HG02571 (cell line): ENCODE data around the gene TNNC2.
A peak's percentile ranks its signal among the peaks of the same experiment; 100 is the strongest.
"Not testable (repeated sequence)": the region's sequence is repeated elsewhere in the genome, so short reads cannot be mapped to it uniquely, and the experiment has no call there.

Source experiments
- ATAC-seq: cut with Tn5 transposase; IDR thresholded peaks from one replicate; pipeline ENCODE4 v1.9.1; 2021; ENCODE audit warnings: mild to moderate bottlenecking, moderate library complexity; ENCODE audit not compliant: unreplicated experiment

Gene TNNC2

DNA sequence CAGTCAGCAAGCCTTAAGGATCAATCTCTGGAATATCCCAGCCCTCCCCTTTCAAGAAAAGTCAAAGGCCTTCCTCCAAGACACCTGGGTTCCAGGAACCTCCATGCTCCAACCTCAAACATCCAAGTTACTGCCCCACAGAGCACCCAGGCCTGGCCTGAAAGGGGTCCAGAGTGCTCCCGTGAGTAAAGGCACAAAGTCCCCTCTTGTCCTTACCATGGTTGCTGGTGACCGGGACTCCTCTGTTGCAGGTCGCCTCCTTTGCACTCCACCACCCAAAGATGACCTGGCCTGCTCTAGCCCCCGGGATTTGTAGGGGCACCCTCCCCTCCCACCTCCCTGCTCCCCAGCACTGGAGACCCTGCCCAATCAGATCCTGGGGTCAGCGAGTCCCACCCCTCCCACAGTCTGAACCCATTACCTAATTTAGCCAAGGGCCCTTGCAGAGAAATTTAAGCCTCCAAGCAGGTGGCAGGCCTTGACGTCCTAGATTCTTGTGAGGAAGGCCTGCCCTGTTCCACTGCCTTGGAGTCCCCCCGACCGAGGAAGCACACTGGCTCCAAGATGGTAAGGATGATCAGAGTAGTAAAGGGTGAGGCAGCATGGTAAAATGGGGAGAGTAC lies at the start of gene TNNC2:
Gene TNNC2 (minus strand): TSS at position 283 of the 623 bp plus-strand sequence. CDS start 64 bp downstream, at position 219.
- no peak for ATAC-seq

DNA sequence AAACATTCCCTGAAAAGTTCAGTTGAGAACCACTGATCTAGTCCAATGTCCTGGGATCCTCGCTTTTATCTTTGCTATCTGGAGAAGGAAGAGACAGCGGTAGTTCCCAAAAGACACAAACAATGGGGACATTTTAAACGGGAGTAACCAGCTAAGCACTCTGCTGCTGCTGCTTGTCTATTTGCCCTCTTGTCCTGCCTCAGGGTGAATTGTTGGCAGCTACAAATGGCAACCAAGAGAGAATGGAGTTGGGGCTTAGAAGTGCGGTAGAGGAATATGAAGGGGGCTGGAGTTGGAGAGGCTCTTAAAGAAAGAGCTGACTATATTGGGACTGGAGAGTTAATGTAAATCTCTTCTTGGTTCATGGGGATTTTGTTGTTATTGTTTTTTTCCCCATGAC lies 47.5 kb upstream of the TNNC2 start:
- no peak for ATAC-seq

DNA sequence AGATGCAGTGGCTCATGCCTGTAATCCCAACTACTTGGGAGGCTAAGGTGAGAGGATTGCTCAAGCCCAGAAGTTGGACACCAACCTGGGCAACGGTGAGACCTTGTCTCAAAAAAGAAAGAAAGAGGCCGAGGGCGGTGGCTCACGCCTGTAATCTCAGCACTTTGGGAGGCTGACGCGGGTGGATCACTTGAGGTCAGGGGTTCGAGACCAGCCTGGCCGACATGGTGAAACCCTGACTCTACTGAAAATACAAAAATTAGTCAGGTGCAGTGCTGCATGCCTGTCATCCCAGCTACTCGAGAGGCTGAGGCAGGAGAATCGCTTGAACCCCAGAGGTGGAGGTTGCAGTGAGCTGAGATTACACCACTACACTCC lies 47.0 kb upstream of the TNNC2 start:
- ATAC-seq: not testable (repeated sequence)

DNA sequence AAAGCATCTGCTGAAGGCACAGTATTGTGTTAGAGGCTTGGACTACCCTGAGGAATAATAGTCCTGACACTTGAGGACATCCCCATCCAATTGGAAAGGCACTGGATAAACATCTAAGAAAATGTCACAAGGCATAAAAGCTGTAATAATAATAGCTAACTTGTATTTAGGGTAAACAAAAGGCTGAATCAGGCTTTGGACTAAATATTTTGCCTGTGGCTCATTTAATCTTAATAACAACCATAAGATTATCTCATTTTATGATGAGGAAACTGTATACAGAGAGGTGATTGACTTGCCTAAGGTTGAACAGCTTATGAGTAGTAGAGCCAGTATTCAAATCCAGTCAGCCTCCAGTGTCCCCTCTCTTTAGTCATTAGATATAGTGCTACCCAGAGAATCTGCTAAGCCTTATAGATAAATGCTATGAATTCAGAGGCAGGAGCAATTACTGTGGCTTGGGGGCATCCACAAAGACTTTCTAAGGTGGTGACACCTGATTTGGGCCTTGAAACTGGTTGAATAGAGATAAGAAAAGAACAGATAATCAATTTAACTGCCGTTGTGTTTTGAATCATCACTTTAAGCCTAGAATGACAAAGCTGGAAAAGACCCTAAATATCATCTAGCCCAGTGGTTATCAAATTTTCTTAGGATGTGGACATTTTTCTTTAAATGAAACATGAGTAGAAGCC lies 46.4 kb upstream of the TNNC2 start:
- ATAC-seq: no peak

DNA sequence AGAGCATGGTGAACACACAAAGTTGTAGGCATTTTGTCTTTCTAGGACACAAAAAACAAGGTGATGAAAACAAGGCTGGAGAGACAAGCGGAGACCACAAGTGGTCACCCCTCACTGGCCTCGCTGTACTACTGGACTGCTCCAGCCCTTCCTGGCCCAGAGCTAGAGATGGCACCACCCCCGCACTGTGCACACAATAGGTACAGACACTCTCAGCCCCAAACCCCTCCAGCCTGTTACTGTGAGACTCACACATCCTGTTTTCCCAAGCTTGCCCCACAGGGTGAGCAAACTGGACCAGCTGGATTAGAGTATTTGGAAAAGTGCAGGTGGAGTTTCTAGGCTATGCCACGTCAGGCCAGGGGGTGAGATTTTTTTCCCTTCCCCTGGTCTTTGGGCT lies 45.5 kb upstream of the TNNC2 start:
- no peak for ATAC-seq

DNA sequence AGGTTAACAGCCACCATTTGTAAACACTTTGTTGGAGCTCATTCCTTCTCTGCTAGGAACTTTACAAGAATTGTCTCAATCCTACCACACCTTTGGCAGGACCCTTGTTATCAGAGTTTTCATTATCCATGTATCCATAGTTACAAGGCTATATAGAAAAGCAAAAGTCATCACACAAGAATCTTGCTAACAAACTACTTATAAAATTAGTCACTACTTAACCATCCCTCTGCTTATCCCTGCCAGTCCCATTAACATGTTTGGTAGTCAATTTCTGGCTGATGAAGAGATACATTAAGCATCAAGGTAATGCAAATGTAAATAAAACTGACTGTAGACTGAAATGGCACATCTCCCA lies 40.7 kb upstream of the TNNC2 start:
- ATAC-seq: no peak

DNA sequence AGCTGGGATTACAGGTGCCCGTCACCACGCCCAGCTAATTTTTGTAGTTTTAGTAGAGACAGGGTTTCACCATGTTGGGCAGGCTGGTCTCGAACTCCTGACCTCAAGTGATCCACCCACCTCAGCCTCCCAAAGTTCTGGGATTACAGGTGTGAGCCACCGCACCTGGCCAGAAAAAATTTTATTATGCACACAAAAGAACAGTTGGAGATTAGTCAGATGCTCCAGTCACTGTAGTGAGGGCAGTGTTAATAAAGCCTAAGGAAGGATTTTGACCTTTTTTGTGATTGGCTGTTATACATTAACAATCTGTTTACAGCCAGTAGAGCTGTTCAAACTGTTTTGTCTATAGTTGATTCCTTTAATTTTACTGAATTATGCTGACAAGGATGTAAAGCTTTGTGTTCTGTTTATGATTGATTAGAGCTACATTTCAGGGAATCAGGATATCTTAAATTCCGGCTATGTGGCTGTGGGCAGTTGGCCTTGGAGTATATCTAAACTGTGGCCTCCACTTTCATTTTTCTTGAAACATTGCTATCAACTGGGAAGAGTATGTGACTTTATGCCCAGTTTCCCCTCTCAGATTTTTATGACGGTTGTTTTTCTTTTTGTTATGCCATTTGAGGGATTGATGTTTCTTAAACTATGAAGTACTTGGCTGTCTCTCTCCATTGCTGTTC lies 40.2 kb upstream of the TNNC2 start:
- no peak for ATAC-seq

DNA sequence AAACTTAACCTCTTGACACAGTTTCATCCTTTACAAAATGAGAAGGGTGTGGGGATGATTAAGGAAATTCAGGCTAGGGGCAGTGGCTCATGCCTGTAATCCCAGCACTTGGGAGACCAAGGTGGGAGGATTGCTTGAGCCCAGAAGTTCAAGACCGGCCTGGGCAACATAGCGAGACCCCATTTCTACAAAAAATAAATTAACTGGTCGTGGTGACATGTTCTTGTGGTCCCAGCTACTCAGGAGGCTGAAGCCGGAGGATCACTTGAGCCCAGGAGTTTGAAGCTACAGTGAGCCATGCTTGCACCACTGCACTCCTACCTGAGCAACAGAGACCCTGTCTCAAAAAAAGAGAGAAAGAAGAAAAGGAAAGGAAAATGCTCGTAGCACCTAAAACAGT lies 39.3 kb upstream of the TNNC2 start:
- ATAC-seq: no peak

DNA sequence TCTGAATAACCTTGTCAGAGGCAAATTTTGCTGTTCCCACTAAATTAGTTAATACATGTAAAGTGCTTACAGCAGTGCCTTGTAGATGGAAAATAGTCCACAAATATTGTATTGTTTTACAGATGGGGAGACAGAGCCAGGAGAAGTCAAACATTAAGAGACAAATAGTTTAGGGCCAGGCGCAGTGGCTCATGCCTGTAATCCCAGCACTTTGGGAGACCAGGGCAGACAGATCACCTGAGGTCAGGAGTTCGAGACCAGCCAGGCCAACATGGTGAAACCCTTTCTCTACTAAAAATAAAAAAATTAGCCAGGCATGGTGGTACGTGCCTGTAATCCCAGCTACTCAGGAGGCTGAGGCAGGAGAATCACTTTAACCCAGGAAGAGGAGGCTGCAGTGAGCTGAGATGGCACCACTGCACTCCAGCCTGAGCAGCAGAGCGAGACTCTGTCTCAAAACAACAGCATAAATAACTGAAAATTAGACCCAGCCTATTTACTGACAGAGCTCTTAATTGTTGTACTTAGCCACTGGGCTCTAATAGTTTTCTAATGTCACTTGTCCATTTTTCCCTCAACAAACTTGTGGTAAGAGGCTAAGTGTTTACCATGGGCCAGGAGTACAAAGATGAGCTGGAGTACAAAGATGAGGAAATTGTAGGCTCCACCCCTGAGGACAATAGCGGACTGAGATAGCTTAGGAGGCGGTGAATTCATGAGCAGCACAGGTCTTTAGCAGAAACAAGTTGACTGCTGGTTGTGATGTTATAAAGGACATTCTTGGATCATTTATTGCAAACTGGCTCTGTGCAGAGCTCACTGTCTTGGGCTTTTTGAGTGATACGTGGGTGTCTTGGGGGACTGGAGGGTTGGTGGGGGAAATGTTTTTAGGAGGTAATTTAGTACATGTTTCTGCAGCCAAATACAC lies 36.7 kb upstream of the TNNC2 start:
- ATAC-seq: no peak

DNA sequence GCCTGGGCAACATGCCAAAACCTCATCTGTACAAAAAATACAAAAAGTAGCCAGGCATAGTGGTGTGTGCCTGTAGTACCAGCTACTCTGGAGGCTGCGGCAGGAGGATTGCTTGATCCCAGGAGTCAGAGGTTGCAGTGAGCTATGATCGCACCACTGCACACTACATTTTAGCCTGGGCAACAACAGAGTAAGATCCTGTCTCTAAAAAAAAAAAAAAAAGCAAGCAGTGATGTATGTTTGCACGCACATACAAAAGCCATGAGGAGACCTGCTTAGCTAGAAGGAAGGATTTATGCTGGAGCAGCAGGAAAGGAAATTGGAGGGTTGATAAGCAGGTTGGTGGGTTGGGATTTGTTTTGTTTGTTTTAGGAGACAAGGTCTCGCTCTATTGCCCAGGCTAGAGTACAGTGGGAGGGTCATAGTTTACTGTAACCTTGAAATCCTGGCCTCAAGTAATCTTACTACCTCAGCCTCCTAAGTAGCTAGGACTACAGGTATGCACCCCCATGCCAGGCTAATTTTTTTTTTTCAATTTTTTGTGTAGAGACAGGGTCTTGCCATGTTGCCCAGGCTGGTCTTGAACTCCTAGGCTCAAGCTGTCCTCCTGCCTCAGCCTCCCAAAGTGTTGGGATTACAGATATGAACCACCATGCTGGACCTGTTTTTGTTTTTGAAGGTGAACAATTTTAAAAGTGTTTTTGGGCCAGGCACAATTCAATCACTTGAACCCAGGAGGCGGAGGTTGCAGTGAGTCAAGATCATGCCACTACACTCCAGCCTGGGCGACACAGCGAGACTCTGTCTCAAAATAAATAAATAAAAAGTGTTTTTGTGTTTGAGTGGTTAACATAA lies 34.3 kb upstream of the TNNC2 start:
- ATAC-seq: no peak

DNA sequence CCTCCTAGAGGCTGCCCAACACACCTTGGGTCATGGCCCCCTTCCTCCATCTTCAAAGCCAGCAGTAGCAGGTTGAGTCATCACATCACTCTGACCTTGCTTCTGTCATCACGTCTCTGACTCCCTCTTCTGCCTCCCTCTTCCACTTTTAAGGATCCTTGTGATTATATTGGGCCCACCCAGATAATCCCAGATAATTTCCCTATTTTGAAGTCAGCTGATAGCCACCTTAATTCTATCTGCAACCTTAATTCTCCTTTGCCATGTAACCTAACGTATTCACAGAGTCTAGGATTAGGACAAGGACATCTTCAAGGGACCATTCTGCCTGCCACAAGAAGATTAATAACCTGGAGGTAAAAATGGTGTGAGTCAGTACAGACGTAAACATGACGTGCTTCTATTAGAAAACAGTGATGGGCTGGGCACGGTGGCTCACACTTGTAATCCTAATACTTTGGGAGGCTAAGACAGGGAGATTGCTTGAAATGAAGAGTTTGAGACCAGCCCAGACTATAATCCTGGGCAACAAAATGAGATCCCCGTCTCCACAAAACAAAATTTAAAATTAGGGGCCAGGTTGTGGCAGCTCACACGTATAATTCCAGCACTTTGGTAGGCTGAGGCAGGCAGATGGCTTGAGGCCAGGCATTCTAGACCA lies 33.6 kb upstream of the TNNC2 start:
- no peak for ATAC-seq

DNA sequence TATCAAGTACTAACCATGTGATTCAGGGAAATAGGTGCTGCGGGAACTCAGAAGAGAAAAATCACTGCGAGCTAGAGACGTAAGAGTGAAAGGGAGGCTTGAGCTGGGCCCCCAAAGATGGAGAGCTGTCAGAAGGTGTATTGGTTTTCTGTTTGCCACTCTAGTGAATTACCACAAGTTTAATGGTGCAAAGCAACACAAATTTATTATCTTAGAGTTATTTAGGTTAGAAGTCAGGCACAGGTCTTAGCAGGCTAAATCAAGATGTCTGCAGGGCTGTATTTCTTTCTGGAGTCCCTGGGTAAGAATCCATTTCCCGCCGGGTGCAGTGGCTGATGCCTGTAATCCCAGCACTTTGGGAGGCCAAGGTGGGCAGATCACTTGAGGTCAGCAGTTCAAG lies 32.8 kb upstream of the TNNC2 start:
- ATAC-seq: no peak

DNA sequence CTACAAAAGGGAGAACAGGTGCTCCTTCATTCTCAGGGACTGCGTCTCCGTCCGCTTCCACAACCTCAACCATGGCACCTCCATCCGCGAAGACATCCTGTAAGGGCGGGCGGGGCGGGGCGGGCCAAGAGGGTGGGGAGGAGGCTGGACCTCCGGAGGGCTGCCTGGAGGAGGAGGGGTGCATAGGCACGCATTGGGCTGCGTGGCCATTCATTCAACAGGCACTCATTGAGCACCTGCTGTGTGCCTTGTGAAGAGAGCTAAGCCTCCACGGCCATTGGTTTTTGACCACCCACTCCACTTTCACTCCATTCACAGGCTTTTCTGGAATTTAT lies 30.7 kb upstream of the TNNC2 start:
- no peak for ATAC-seq

DNA sequence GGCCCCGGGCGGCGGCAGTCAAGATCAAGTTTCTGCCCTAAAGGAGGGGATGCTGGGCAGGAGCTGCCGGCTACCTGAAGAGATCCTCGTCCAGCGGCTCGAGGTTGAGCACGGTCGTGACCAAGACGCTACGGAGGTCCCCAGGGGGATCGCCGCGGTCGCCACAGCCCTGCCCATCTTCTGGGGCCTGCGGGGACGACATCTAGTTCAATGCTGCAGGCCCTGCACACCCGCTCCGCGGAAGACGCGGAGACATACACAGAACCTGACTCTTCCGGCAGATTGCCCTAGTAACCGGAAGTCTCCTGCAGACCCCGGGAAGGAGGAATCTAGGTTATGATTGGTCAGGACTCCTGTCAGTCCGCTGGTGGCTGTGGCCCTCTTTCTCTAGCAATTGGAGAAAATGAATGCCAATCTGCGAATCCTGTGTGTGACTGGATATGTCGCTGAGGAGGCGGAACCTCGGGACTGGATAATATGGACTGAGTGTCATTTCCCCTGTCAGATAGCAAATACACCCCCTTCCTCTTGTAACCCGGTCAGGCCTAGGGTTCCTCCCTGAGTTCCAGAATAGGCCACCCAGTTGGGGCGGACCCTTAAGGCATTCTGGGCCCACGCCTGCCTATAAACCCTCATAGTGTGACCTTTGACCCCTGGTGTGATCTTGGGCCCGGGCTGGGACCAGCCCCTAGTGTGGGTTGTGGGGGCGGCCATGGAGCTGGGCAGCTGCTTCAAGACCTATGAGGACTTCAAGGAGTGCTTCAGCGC lies 30.2 kb upstream of the TNNC2 start, which contains the start of the genes ACOT8 and ZSWIM3:
Gene ACOT8 (minus strand): TSS at position 279 of the 768 bp plus-strand sequence. CDS start 77 bp downstream, at position 202.
Gene ZSWIM3 (plus strand): TSS at position 501 of the 768 bp plus-strand sequence. CDS start 212 bp downstream, at position 713.
- ATAC-seq: peak; percentile 95

DNA sequence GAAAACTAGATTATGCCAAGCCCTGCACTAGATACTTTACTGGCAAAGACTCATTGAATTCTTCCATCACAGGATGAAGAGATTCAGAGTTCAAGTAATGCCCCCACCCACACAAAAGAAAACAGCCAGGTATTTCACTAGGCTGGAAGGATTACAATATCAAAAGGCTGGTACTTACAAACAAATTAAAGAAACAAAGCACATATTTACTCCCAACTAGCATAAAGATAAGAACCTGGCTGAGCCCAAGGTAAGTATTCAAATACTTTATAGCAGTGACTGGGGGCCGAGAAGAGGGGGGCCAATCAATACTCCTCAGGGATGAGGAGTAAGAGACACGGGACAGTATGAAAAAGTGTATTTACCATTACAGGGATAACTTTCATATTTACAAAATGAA lies 26.4 kb upstream of the TNNC2 start:
- ATAC-seq: no peak

DNA sequence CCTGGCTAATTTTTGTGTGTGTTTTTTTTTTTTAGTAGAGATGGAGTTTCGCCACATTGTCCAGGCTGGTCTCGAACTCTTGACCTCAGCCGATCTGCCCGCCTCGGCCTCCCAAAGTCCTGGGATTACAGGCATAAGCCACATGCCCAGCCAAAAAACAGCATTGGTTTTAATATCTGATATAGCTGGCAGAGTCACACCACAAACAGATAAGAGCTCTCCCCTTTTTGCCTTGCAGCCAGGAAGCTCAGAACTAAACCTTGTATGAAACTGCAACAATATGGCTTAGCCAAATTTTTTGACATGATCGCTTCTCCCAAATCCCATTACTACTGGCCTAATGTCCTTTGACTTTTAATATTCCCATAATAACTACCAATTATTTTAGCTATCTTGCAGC lies 25.2 kb upstream of the TNNC2 start:
- no peak for ATAC-seq

DNA sequence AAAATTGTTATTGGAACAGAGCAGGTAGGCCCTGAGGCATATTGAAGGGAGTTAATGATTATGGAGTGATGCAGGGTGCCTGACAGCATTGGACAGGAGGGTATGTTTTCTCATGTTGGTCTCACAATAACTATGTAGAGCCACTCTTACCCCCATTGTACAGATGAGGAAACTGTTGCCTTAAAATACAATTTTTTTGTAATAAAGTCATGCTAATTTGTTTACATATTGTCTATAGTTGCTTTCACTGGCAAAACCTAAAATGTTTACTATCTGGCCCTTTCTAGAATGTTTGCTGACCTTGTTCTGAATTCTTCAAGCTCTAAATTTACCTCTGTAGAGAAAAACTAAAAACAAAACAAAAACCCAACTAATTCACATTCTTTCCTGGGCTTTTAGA lies 24.4 kb upstream of the TNNC2 start:
- no peak for ATAC-seq

DNA sequence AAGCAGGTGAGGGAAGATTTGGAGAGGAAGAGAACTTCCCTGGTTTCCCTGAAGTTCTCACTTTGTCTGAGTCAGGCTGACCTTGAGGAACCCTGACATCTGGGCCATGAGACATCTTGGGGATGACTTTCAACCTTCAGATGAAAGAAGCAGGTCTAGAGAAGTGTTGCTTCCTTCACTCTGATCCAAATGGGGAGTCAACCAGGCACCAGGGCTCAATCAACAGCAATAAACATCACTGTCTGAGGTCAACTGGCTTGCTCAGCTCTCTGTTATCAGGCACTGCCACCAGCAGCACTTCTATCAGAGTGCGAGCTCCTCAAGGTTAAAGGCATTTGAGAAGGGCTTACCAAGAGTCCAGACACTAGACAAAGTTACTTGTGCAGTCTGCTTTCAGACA lies 23.8 kb upstream of the TNNC2 start:
- ATAC-seq: no peak

DNA sequence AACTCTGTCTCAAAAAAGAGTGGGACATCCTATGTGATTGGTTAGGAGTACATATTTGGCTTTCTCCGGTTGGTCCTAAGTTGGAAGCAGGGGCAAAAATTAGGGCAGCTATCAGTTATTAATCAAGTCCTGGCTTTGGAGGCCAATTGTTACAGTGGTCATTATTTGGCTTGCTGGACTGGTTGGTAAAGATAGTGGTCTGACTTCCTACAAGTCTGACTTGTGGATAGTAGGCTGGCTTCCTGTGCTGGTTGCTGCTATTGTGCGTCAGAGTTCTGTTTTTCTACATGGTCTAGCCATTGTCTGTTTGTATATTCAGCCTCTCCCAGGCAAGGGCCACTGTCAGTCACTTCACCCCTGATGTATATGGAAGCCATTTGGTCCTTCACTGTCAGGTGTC lies 23.1 kb upstream of the TNNC2 start:
- ATAC-seq: no peak
